Stomach smooth muscle (tissue), 2 donors: Measurements from ENCODE around the gene MEAK7.
"Not testable (repeated sequence)": the region's sequence is repeated elsewhere in the genome, so short reads cannot be mapped to it uniquely, and the experiment has no call there.

Source experiments
- H3K27ac ChIP-seq: one replicate; pipeline ENCODE4 v1.7.0; 2013; ENCODE audit warnings: mild to moderate bottlenecking, low read length, inconsistent platforms
- H3K27me3 ChIP-seq, 2 donors: one replicate each; pipeline ENCODE4 v1.7.0; 2013; ENCODE audit warnings: low read length in 2 of 2; ENCODE audit not compliant: insufficient read depth in 2 of 2, control insufficient read depth in 1 of 2
- H3K36me3 ChIP-seq, 2 donors: one replicate each; pipeline ENCODE4 v1.7.0; 2013; ENCODE audit warnings: low read length in 2 of 2; ENCODE audit not compliant: control insufficient read depth in 2 of 2, insufficient read depth in 2 of 2
- H3K4me1 ChIP-seq: one replicate; pipeline ENCODE4 v1.7.0; 2013; ENCODE audit warnings: low read length; ENCODE audit not compliant: control insufficient read depth, insufficient read depth
- H3K4me3 ChIP-seq, 2 donors: one replicate each; pipeline ENCODE4 v1.7.0; 2013; ENCODE audit warnings: low read length in 2 of 2
- H3K9ac ChIP-seq, 2 donors: one replicate each; pipeline ENCODE4 v1.7.0; 2013; ENCODE audit warnings: low read length in 2 of 2, mild to moderate bottlenecking in 1 of 2
- H3K9me3 ChIP-seq, 2 donors: one replicate each; pipeline ENCODE4 v1.7.0; 2013; ENCODE audit warnings: low read length in 2 of 2; ENCODE audit not compliant: control insufficient read depth in 2 of 2
- donor health status: healthy.
- donor health status: Pancreatic carcinoma.

The MEAK7 gene

DNA sequence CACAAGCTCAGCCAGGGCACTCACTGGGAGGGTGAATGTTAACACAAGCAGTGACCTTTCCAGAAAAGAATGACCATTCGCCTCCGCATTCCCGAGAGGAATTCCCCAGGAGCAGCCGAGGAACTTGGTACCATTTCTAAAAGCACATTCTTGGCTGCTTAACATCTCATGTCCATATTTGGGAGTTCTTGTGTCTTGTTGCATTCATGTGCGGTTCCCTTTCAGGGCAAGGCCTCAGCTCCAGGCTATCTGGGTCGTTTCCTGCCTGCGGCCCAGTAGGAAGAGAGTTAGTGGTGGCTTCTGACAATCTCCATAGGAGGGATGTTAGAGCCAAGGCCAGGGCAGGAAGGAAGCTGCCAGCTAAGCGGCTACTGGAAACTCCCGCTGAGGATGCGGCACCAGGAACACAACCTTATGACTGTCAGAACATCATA is 27.8 kb upstream of the MEAK7 start:
- peaks cover 26% of the 10 kb centered on the region for H3K4me1 ChIP-seq
- H3K9ac ChIP-seq = peak overlapping the region in 1 of 2 donors; percentile 21
- H3K27ac ChIP-seq = peak overlapping the region; percentile 55
- H3K9me3 ChIP-seq = peaks cover 0 to 4% of the 10 kb centered on the region in 2 donors
- no peaks in the 10 kb centered on the region for H3K36me3 ChIP-seq
- H3K27me3 ChIP-seq = no peaks in the 10 kb centered on the region
- H3K4me3 ChIP-seq = peak overlapping the region in 1 of 2 donors; percentile 52

DNA sequence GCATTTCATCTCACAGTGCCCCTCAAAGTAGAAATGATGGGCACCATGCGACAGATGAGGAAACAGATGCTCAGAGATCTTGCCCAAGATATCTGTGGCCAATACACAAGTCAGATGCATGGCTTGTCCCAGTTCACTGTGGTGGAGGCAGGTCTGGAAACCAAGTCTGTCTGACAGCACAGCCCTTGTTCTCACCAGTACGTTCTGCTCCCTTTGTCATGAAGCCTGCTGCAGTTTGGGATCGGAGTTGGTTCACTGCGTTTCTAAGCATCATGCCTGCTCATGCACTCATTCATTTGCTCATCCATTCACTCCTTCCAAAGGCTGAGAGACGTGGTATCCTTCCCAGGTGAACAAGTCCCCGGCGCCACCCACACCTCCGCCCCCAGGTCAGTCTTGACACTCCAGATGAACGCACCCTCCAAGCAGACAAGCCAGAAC is 27.2 kb upstream of the MEAK7 start:
- Histone ChIP-seq H3K27ac (peak overlapping the region; percentile 55), H3K36me3 (no peaks in the 10 kb centered on the region), H3K9ac (no peak overlapping the region), H3K9me3 (peaks cover 0 to 4% of the 10 kb centered on the region in 2 donors), H3K27me3 (no peaks in the 10 kb centered on the region), H3K4me1 (peaks cover 33% of the 10 kb centered on the region), H3K4me3 (peak overlapping the region in 1 of 2 donors; percentile 52)

DNA sequence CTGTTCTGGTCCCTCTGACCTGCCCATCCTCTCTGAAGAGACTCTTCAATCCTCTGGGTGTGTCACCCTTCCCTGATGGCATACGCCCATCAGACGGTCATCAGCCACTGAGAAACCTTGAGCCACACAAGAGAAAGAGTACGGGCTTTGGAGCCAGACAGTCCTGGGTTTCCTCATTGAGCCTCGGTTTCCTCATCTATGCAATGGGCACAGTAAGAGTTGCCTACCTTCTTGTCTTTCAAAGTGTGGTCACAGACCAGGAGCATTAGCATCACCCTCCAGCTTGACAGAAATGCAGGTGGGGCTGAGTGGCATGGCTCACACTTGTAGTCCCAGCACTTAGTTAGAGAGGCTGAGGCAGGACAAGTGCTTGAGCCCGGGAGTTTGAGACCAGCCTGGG is 26.1 kb upstream of the MEAK7 start:
- no peak overlapping the region for H3K4me3 ChIP-seq
- peaks cover 36% of the 10 kb centered on the region for H3K4me1 ChIP-seq
- H3K27ac ChIP-seq = no peak overlapping the region
- H3K36me3 ChIP-seq = no peaks in the 10 kb centered on the region
- H3K9ac ChIP-seq = no peak overlapping the region
- H3K9me3 ChIP-seq = peaks cover 0 to 4% of the 10 kb centered on the region in 2 donors
- H3K27me3 ChIP-seq = no peaks in the 10 kb centered on the region

DNA sequence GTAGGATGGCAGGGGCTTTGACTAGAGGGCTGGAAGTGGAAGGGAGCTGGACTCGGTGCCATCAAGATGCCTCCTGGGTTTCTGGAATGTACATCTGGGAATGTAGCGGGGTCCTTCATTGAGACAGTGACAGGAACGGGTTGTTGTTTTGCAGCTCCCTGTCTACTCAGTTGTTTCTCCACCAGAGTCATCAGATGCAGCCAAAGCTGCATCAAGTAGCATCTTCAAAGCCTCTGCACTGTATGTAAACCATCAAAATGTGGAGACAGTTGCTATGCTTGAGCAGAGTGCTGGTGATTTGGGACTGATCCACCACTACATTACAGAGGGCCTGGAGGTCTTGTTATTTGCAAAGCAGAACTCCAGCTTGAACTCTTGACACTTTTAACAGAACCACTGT is 25.1 kb upstream of the MEAK7 start:
- Histone ChIP-seq H3K4me3 (no peak overlapping the region), H3K36me3 (no peaks in the 10 kb centered on the region), H3K9me3 (peaks cover 0 to 4% of the 10 kb centered on the region in 2 donors), H3K27me3 (no peaks in the 10 kb centered on the region), H3K27ac (no peak overlapping the region), H3K4me1 (peaks cover 36% of the 10 kb centered on the region), H3K9ac (no peak overlapping the region)

DNA sequence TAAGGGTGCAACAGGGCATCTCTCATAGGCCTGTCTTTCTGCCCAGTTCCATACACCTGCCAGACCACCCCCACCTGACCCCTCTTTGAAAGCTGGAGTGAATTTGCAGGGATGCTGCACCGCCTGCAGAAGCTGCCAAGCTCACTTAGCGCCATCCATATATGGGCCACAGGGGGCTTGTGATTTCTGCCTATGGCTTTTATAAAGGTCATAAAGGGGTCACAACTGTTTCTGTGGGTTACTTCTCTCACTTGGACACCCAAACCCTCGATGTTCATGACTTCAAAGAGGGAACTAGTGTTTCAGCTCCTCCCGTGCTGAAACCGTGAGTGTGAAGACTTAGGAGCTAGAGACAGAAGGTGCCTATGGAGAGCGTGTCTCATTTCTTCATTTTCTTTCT is 23.9 kb upstream of the MEAK7 start:
- Histone ChIP-seq H3K9me3 (peaks cover 0 to 4% of the 10 kb centered on the region in 2 donors), H3K9ac (no peak overlapping the region), H3K36me3 (no peaks in the 10 kb centered on the region), H3K27me3 (no peaks in the 10 kb centered on the region), H3K27ac (no peak overlapping the region), H3K4me1 (peaks cover 36% of the 10 kb centered on the region), H3K4me3 (no peak overlapping the region)

DNA sequence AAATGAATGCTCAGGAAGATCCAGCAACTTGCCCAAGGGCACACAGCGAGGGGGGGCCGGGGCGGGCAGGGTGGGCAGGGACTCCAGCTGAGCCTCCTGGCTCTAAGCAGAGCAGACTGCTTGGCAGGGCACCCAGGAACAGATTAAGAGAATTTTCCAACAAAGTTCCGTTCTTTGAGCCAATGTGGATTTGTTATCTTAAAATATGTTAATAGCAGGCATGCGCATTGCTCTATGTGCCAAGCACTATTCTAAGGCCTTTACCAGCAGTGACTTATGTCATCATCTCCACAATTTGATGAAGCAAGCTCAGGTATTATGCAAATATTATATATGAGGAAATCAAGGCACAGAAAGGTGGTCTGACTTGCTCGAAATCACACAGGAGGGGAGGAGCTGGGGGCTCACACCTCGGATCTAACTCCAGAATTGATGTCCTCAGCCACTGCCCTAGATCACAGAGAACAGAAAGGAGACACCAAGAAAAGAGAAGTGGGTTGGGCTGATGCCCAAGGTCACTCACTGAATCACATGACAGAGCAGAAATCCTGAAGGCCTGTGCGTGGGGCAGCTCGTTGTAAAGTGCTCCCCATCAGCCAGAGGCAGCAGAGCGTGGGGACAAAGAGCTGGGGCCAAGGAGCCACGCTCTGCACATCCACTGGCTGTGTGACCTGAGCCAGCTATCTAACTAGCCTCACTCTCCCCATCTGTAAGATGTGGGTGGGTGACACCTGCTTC is 23.2 kb upstream of the MEAK7 start:
- Histone ChIP-seq H3K9me3 (peaks cover 3 to 4% of the 10 kb centered on the region in 2 donors), H3K36me3 (no peaks in the 10 kb centered on the region), H3K27ac (no peak overlapping the region), H3K27me3 (no peaks in the 10 kb centered on the region), H3K4me1 (peaks cover 35% of the 10 kb centered on the region), H3K9ac (peak overlapping the region in 1 of 2 donors; percentile 7), H3K4me3 (peak overlapping the region in 1 of 2 donors; percentile 57)

DNA sequence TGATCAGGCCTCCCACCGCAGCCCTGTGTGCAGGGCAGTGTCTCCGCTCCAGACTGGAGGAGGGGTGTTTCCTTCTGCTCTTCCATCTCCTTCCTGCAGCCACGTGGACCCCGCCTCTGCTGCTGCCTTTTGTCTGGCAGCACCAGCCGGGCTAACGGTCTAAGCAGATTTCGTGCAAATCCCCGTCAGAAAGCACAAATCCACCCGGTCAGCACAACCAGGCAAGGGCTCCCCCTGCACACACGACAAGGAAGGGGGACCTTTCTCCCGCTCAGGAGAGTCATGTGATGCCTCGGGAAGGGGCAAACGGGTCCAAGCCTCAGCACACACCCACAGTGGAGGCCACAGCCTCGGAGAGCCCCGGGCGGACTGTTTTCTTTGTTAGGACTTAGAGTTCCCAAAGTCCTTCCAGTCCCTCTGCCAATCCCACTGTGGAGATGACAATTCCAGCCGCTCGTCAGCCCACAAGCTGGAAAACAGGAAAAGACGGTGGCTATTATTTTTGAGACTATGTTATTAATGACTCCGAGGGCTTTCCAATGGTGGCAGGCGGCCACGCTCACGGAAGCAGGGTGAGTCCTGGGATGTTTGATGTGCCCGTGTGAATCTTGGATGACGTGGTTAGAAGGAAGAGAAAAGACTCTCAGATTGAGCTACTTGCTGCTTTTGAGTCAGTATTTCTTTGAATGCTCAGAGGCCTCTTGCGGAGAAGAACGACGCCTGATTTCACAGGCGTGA is 22.5 kb upstream of the MEAK7 start:
- Histone ChIP-seq H3K4me1 (peaks cover 28% of the 10 kb centered on the region), H3K9me3 (peaks cover 4 to 6% of the 10 kb centered on the region in 2 donors), H3K27ac (no peak overlapping the region), H3K9ac (peak overlapping the region; percentile 7 to 21), H3K4me3 (peak overlapping the region in 1 of 2 donors; percentile 57), H3K36me3 (no peaks in the 10 kb centered on the region), H3K27me3 (no peaks in the 10 kb centered on the region)

DNA sequence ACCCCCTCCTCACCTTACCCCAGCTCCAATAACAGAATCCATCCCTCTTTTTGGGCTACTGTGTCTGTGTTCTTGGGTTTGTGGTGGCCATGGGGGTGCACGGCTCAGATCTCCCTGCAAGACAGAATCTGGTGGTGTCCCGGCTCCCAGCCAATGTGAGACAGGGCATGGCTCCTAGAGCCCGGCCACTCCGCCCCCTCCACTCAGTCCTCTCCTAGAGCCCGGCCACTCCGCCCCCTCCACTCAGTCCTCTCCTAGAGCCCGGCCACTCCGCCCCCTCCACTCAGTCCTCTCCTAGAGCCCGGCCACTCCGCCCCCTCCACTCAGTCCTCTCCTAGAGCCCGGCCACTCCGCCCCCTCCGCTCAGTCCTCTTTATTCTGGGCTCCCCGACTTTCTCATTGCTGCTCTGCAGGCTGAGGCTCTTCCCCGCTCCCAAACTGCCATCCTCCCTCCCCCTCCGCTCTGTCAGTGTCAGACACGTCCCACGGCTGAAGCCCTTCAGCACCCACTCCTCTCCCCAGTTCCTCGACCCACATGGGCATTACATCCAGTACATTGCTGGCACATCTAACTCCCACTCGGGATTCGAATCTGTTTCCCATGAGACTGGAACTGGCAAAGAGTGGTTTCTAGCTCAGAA is 20.6 kb upstream of the MEAK7 start:
- H3K9me3 ChIP-seq, H3K4me3 ChIP-seq, H3K36me3 ChIP-seq: not testable (repeated sequence)

DNA sequence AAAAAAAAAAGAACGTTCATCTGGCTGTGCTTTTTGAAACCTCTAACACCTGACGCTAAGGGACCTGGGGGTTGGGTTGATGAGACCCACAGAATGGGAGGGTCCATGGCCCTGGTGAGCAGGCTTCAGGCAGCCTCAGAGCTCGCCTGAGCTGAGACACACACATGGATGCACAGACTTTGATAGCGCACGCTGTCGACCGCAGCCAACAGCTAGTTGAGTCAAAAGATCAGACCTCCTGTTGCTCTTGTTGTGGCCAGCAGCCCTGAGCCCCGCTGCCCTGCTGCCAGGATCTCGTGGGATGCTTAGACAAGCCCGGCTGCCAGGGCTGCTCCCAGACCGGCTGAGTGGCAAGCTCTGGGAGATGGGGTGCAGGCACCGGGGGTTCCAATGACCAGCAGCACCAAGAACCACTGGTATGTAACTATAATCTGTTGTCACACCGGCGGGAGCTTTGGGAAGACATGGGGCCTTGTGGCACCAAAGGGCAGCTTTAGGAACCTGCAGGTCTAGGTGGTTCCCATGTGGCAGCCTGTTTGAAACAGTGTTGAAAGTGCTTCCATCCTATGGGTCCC is 20.0 kb upstream of the MEAK7 start:
- Histone ChIP-seq H3K9ac (no peak overlapping the region), H3K27ac (no peak overlapping the region), H3K36me3 (no peaks in the 10 kb centered on the region), H3K4me3 (no peak overlapping the region), H3K27me3 (no peaks in the 10 kb centered on the region), H3K9me3 (peaks cover under 1 to 6% of the 10 kb centered on the region in 2 donors), H3K4me1 (peaks cover 19% of the 10 kb centered on the region)

More for the DNA sequence above, 20.6 kb upstream of the MEAK7 start:
- not testable (repeated sequence) for H3K27ac ChIP-seq, H3K27me3 ChIP-seq, H3K9ac ChIP-seq
- peaks cover 19% of the 10 kb centered on the region for H3K4me1 ChIP-seq

DNA sequence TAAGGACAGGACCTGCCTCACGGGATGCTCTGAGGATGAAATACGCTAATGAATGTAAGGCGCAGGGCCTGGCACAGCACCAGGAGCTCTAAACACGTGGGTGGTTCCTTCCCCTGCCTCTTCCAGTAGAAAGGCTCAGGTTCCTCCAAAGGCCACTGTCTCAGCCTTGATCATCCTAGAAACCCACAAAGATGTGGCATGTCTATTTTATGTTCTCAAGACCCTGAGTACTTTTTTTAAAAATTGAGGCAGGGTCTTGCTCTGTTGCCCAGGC is 17.0 kb upstream of the MEAK7 start:
- Histone ChIP-seq H3K27ac (no peak overlapping the region), H3K4me3 (no peak overlapping the region), H3K36me3 (no peaks in the 10 kb centered on the region), H3K9ac (no peak overlapping the region), H3K9me3 (peaks cover 0 to 6% of the 10 kb centered on the region in 2 donors), H3K27me3 (no peaks in the 10 kb centered on the region), H3K4me1 (peaks cover 1% of the 10 kb centered on the region)
